HL-60 (cell line): ENCODE measurements around the gene NKAIN2.

Experiments used
- CTCF ChIP-seq: IDR thresholded peaks from one replicate; pipeline ENCODE4 v1.5.1; 2011; ENCODE audit warnings: low read length, control low read depth, inconsistent platforms; ENCODE audit not compliant: insufficient read depth
- POLR2AphosphoS5 ChIP-seq: IDR thresholded peaks from 2 replicates; pipeline ENCODE4 v1.6.1; 2012; ENCODE audit warnings: low read depth
- SPI1 ChIP-seq: IDR thresholded peaks from 2 replicates; pipeline ENCODE4 v1.6.1; 2012; ENCODE audit warnings: low read depth, mild to moderate bottlenecking, borderline replicate concordance
- TF ChIP-seq, protein P1 (sequence below): IDR thresholded peaks from 2 replicates; pipeline ENCODE4 v1.6.1; 2012; ENCODE audit warnings: low read depth; ENCODE audit not compliant: insufficient replicate concordance

DNA sequence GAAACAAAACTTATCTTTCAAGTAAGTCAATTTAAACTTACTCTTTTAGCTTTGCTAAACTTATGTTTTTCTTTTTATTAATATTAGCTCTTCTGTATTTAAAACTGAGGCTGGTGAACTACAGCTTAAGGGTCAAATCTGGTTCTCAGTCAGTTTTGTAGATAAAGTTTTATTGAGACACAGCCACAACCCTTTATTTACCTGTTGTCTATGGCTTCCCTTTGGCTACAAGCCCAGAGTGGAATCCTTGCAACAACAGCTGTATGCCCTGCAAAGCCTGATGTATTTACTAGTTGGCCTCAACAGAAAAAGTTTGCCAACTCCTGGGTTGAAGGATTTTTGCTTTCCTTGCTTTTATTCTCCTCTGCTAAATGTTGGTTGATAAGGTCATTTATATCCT lies 667.1 kb downstream of the NKAIN2 start:
- no peak for TF ChIP-seq CTCF
- TF ChIP-seq, protein P1, sequence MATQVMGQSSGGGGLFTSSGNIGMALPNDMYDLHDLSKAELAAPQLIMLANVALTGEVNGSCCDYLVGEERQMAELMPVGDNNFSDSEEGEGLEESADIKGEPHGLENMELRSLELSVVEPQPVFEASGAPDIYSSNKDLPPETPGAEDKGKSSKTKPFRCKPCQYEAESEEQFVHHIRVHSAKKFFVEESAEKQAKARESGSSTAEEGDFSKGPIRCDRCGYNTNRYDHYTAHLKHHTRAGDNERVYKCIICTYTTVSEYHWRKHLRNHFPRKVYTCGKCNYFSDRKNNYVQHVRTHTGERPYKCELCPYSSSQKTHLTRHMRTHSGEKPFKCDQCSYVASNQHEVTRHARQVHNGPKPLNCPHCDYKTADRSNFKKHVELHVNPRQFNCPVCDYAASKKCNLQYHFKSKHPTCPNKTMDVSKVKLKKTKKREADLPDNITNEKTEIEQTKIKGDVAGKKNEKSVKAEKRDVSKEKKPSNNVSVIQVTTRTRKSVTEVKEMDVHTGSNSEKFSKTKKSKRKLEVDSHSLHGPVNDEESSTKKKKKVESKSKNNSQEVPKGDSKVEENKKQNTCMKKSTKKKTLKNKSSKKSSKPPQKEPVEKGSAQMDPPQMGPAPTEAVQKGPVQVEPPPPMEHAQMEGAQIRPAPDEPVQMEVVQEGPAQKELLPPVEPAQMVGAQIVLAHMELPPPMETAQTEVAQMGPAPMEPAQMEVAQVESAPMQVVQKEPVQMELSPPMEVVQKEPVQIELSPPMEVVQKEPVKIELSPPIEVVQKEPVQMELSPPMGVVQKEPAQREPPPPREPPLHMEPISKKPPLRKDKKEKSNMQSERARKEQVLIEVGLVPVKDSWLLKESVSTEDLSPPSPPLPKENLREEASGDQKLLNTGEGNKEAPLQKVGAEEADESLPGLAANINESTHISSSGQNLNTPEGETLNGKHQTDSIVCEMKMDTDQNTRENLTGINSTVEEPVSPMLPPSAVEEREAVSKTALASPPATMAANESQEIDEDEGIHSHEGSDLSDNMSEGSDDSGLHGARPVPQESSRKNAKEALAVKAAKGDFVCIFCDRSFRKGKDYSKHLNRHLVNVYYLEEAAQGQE = no peak
- no peak for TF ChIP-seq POLR2AphosphoS5
- TF ChIP-seq SPI1 = no peak
